ENCODE measurements around the gene EFCAB11.

GRCh38 chr14:89781046-89781445 lies 173.5 kb downstream of the EFCAB11 start:
- TF ChIP-seq, protein P1, sequence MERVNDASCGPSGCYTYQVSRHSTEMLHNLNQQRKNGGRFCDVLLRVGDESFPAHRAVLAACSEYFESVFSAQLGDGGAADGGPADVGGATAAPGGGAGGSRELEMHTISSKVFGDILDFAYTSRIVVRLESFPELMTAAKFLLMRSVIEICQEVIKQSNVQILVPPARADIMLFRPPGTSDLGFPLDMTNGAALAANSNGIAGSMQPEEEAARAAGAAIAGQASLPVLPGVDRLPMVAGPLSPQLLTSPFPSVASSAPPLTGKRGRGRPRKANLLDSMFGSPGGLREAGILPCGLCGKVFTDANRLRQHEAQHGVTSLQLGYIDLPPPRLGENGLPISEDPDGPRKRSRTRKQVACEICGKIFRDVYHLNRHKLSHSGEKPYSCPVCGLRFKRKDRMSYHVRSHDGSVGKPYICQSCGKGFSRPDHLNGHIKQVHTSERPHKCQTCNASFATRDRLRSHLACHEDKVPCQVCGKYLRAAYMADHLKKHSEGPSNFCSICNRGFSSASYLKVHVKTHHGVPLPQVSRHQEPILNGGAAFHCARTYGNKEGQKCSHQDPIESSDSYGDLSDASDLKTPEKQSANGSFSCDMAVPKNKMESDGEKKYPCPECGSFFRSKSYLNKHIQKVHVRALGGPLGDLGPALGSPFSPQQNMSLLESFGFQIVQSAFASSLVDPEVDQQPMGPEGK (CRISPR knock-in tag; IDR thresholded peaks at IDR 0.05; ENCODE audit: borderline replicate concordance): no peak
- TF ChIP-seq ARNTL (CRISPR knock-in tag; IDR thresholded peaks at IDR 0.05; ENCODE audit: borderline replicate concordance, low read depth) (no peak), ZFP3 (CRISPR knock-in tag; IDR thresholded peaks at IDR 0.05) (no peak), ZFP30 (CRISPR knock-in tag; IDR thresholded peaks at IDR 0.05) (no peak), ESRRG (CRISPR knock-in tag; IDR thresholded peaks at IDR 0.05) (no peak), TOX (CRISPR knock-in tag; IDR thresholded peaks at IDR 0.05; ENCODE audit: borderline replicate concordance) (no peak), ZNF70 (CRISPR knock-in tag; IDR thresholded peaks at IDR 0.05) (no peak)
